HG02642 (cell line): ENCODE measurements around the gene NSD2.

Experiments
- ATAC-seq: cut with Tn5 transposase; IDR thresholded peaks from one replicate; pipeline ENCODE4 v1.9.1; 2021; ENCODE audit warnings: mild to moderate bottlenecking; ENCODE audit not compliant: unreplicated experiment, poor library complexity

NSD2 gene

DNA sequence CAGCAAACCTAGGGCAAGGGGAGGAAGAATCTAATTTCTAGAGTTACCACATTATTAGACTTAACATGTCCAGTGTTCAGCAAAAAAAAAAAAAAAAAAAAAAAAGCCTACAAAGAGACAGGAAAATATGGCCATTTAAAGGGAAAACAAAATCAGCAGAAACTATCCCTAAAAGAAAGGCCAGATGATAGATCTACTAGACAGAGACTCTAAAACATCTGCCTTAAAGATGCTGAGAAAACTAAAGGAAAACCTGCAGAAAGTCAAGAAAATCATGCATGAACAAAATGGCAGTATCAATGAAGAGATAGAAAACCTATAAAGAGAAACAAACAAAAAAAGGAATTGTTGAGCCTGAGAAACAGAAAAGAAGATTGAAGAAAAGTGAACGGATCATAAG, 93.8 kb downstream of the NSD2 start:
- ATAC-seq: no peak

DNA sequence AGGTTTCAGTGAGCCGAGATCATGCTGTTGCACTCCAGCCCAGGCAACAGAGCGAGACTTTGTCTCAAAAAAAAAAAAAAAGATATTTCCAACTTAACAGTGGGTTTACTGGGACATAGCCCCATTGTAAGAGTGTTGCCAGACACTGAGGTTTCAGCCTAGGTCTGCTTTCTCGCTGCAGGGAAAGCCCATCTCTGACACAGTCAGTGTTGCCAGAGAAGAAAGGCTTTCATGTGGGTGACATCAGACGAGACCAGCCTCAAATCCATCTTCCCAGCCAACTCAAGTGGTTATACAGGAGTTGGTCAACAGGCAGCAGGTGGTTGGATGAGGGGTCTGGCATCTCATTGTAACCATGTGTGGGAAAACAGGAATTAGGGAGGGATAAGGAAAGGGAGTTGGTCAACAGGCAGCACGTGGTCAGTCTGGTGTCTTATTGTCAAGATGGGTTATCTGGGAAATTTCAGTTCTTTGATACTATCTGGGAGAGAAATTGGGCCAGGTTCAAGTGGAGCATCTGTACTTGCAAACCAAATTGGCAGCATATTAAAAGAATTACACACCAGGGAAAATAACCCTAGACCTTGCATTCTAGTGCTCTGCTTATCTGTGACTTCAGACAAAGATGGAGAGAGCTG, 96.4 kb downstream of the NSD2 start:
- no peak for ATAC-seq

GRCh38 chr4:1968686-1969295, 97.6 kb downstream of the NSD2 start:
- no peak for ATAC-seq

DNA sequence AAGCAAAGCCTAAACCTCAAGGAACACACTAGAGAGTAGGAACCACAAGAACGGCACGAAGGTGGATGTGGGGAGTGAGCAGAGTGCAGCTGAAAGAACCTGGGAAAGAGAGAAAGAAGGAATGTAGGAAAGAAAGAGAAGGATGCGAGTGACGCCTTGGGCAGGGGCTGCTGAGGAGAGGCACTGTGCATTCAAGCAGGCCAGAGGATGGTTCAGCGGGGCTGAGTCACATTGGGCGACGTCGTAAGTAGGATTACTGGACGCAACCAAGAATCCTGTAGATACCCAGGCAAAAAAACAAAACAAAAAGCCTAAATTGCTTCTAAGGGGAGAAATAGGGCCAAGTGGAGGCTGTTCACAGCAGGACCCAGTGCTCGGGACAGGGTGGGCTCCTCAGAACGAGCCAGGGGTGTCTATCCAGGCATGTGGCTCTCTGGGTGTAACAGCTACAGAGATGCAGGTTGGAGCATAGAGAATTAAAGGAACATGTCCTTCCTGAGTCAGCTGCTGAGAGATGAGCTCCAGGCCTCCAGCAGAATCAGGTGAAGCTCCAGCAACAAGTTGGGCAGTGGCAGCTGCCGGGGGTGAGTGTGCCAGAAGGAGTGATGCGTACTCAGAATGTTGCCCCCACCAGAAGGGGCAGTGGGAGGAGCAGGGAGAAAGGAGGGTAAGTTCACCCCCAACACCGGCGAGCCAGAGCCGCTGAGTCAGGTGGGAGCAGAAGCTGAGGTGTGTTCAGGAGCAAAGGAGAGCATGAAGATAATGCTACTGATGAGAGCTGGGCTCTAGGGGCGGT, 98.9 kb downstream of the NSD2 start:
- ATAC-seq: no peak

- no peak for ATAC-seq
Measured at GRCh38 chr4:1970926-1971325, 99.7 kb downstream of the NSD2 start.

GRCh38 chr4:1971456-1972200, 100.4 kb downstream of the NSD2 start:
- no peak for ATAC-seq

DNA sequence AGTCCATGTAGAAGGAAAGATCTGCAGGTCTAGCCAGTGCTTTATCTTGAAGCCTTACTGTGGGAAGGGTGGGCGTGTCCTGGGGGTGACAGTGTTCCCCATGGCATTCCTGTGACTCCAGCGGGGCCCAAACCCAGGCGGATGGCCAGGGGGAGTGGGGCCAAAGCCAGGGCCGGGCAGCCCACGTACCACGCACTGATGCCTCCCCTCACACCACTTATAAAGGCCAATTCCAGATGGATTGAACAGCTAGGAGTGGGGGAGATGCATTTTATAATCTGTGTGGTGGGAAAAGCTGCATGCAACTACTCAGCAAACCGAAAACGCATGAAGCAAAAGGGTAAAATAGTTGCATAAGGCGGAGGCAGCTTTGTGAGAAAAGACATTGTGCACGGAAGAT, 101.2 kb downstream of the NSD2 start:
- no peak for ATAC-seq

GRCh38 chr4:1973218-1973617, 102.0 kb downstream of the NSD2 start:
- no peak for ATAC-seq

- no peak for ATAC-seq
Measured at GRCh38 chr4:1973661-1974060, 102.5 kb downstream of the NSD2 start.

DNA sequence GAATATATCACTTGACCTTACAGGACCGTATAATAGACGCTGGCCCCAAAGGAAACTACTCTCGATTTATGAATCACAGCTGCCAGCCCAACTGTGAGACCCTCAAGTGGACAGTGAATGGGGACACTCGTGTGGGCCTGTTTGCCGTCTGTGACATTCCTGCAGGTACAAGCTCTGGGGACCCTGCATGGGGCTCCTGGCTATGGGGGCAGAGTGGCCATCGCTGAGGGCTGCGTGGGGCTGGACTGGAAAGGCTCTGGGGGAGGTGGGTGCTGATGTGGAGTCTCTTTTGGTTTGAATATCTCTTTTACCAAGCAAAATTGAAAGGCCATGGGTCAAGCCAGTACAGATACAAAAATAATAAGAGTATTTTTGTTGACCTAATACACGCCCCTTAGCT, 103.6 kb downstream of the NSD2 start:
- ATAC-seq: no peak

DNA sequence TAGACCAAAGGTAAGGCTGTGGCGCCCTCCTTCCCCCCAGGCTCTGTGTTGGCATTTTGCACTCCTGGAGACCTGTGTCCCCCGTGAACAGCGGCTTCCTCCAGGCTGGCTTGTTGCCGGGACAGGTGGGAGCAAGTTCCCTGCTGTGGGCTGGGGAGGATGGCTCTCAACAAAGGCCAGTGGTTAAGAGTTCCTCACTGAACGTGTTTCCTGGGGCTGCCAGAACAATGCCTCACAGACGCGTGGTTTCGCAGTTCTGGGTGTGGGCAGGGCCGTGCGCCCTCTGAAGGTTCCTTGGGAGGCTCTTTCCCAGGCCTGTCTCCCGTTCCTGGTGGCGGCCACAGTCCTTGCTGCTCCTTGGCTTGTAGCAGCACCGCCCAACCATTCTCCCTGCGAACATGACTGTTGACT, 104.2 kb downstream of the NSD2 start:
- ATAC-seq: no peak

GRCh38 chr4:1975880-1976279, 104.7 kb downstream of the NSD2 start:
- ATAC-seq: no peak

DNA sequence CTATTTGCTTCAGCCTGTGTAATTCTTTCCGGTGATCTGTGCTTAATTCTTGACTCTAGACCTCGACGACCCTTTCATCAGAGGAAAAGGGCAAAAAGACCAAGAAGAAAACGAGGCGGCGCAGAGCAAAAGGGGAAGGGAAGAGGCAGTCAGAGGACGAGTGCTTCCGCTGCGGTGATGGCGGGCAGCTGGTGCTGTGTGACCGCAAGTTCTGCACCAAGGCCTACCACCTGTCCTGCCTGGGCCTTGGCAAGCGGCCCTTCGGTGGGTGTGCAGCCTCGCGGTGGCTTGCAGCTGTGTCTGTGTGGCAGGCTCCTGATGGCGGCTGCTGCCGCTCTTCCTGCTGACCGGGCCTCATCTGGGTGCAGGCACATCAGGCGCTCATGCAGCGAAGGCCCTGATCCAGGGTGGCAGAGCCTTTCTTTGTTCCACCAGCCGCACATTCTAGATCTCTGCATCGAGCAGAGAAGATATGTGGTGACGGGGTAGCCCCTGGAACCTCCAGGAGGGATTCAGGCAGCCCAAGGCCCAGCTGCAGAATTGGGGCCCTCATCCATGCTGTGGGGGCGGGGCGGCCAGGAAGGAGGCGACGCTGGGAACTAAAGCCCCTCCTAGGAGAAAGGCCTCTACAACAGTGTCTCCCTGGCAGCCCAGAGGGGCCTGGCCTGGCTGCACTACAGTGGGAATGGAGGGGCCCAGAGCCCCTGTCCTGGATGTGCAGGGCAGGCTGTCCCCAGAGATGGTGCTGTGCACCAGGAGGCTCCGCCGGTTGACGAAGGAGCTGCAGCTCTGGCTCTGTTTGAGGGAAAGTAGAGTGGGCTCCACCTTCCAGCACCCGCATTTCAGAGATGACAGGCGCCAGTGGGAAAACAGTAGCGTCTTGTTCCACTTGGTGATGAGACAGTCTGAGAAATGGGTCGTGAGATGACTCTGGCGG, 105.5 kb downstream of the NSD2 start:
- ATAC-seq: no peak

DNA sequence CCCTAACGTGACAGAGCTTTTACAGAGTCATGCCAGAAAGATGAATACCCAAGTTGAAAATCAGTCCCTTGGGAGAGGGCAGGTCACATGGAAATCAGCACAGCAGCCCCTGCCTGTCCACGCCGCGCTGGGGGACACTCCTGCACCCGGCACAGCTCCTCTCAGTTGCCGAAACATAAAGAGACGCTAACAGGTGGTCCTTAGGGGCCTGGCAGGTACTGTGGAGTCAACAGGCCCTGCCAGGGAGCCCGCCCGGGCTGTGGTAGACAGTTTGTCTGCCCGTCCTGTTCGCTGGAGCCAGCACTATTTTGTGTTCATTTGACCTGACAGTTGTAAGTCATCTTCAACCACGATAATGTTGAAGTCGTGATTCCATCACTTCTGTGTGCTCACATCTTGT, 107.0 kb downstream of the NSD2 start:
- ATAC-seq: no peak

- no peak for ATAC-seq
Measured at GRCh38 chr4:1978741-1979476, 107.7 kb downstream of the NSD2 start.

- ATAC-seq: no peak
Measured at GRCh38 chr4:1979477-1980196, 108.4 kb downstream of the NSD2 start.

- ATAC-seq: no peak
Measured at GRCh38 chr4:1980561-1981041, 109.4 kb downstream of the NSD2 start.

GRCh38 chr4:1981251-1982058, 110.3 kb downstream of the NSD2 start:
- ATAC-seq: no peak
